NCI-H526 treated with DMSO at 0.1 percent for 48 hours (cell line): ENCODE data around the gene CACNA1F.

Experiments
- DNase-seq: peaks from one replicate; lab custom pipeline; 2025; lab: John Stamatoyannopoulos, UW

CACNA1F gene

DNA sequence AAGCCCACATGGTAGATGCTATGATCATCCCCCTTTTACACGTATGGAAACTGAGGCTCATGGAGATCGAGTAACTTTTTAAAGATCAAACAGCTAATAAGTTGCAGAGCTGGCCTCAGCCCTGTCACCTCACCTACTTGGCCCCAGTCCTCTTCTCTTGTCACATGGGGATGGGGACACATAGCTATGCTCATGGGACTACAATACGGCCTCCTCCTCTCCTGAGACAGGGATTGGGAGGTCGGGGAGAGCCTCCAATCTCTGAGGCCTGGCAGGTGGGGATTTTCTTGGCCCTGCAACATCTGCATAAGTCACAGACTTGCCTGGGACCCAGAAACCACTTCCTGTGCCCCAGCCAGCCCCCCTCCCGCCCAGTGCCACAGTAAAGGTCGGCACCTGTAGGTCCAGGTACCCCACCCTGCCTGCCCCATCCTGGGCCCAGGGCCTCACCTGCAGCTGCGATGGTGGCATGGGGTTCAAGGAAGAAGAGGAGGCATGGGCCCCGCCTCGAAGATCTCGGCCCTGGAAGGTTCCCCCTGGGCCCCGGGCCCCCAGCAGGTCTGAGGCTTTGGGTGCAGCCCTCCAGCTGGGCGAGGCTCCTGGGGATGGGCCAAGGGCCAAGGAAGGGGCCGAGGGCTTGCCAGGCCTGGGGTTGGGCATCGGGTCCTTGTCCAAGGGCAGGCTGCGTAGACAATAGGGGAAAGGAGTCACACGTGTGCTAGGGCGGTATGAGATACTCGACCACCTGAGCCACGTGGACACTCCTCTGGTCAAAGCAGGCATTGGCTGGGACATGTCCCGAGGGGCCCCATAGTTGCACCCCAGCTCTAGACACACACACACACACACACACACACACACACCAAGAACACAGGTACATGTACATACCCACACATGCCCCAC, 25.0 kb upstream of the CACNA1F start:
- no peak for DNase-seq

DNA sequence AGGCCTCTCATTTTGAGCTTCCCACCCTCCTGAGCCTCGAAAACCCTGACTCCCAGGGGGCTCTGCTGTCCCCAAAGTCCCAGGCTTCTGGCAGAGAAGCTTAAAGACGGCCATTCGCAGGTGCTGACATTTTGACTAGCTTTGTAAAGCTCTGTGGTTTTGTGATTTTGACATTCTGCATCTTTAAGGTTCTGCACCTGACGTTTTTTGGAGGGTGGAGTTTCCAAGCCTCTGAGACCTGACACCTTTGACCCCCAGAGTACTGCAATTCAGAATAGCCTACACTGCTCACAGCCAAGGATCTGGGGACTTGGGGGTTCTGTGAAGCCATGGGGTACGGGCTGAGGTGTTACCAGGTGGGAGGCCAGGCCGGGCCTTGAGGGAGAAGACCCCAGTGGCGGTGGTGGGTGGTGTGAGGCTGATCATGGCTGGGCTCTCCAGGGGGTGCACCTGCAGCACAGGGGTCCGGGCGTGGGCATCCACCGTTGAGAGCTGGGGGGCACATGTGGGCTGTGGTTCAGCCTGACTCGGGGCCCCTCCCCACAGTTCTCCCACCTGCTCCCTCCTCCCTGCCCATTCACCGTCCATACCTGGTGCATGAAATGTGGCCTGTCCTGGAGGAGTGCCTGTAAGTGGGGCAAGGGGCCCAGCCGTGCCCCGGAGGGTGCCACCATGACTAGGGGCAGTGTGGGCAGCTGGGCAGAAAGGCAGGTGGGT, 24.1 kb upstream of the CACNA1F start:
- DNase-seq: no peak

DNA sequence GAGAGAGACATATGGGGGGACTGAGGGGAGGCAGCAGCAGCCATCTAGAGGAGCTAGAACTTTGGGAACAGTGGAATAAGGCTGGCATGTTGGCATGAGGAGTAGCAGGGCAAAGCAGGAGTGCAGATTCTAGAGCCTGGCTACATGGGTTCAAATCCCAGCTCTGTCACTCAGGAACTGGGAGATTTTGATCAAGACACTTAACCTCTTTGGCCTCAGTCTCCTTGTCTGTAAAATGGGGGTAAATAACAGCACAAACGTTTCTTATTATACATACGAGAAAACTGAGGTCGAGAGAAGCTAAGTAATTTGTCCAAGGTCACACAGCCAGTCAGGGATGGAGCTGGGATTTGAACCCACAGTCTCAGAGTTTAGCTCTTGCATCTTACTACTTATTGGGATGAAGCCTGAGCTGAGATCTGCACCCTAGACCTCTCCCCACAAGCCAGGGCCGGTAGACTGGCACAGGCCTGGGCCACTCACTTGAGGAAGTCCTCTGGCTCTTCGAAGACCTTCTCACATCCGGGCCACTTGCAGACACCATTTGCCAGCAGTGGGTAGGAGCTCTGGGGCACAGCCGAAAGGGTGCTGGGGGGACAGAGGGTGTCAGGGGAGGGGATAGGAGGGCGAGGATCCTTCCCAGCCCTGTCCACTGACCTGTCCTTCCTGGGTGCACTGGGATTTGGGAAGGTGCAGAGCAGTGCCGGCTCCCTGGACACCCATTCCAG, 23.3 kb upstream of the CACNA1F start:
- DNase-seq: no peak

DNA sequence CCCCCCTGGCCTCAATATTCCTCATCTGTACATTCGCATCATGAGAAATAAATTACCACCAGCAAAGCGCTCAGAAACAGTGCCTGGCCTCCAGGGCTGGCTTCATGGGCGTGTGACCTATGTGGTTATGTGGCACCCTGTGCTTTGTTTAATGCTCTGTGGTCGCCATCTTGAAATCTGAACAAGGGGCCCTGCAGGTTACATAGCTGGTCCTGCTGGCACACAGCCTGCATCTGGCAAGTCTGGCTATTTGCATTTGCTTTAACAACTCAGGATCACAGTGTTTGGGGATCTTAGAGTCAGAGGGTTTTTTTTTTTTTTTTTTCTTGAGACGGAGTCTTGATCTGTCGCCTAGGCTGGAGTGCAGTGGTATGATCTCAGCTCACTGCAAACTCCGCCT, 21.5 kb upstream of the CACNA1F start:
- DNase-seq: no peak

DNA sequence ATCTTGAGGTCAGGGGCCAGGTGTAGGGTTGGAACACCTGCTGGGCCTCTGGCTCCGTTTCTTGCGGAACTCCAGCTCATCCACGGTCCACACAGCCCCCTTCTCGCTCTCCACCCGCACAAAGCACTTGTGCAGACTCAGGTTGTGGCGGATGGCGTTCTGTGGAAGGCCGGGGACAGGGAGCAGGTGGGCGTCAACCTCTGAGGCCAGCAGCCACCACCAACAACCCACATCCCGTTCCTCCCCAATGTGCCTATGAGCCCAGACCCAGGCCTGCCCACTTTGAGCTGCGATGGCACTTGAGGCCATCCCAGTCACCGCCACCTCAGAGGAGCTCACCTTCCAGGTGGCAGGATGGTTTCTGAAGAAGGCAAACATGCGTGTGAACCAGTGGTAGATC, 18.2 kb upstream of the CACNA1F start:
- no peak for DNase-seq

DNA sequence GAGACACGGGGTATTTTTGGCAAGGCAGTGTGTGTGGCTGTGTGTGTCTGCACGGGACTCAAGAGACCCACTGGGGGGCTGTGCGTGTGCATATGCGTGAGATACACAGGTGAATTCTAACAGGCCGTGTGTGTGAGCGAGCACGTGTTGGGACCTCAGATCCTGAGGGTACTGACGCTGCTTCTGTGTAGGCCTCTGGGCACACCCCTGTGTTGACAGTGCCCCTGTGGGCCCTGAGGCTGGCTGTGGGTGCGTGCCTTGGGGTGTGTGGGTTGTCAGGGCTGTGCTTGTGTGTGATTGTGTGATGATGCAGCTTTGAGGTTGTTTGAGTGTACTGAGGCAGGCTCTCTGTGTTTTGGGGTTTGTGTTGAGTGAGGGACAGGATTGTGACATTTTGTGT, 17.4 kb upstream of the CACNA1F start:
- DNase-seq: no peak

DNA sequence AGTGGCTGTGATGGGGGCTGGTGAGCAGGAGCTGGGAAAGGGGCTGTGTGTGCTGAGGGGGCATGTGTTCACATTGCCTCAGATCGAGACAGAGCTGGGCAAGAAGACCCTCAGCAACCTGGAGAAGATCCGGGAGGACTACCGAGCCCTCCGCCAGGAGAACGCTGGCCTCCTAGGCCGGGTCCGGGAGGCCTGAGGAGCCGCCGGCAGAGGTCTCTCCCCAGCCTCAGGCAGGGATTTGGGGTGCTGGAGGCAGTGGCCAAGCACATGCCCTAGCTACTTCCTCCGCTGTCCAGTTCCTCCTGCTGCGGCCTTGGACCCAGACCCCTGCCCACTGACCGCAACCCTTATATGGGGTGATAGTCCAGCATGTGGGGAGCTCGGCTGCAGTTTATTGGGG, 16.9 kb upstream of the CACNA1F start:
- DNase-seq: no peak

DNA sequence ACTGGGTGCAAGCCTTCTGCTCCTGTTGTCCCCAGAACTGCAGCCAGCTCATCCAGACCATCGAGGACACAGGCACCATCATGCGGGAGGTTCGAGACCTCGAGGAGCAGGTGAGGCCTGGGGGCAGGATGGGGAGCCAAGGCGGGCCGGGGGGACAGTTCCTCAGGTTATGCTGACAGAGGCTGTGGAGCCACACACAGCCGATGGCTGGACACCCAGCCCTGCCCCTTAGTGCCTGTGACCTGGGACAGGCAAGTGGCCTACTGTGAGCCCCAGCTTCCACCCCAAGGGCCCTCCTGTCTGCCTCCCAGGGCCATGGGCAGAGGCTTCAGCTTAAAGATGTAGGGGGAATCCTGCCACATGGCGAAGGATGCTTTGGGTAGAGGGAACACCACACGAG, 16.5 kb upstream of the CACNA1F start:
- no peak for DNase-seq

DNA sequence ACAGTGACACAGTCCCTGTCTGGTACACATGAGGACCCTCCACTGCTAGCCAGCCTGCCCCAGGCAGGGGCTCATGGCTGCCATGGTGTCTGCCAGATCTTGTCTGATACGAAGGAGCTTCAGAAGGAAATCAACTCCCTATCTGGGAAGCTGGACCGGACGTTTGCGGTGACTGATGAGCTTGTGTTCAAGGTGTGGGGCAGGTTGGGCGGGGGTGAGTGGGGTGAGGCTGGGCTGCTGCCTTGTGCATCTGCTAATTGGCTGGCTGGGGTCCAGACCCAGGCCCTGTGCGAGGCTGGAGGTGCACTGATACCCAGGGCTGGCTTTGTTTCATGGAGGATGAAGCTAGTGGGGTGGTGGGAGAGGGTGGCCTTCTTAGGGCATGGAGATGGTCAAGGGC, 15.9 kb upstream of the CACNA1F start:
- no peak for DNase-seq

DNA sequence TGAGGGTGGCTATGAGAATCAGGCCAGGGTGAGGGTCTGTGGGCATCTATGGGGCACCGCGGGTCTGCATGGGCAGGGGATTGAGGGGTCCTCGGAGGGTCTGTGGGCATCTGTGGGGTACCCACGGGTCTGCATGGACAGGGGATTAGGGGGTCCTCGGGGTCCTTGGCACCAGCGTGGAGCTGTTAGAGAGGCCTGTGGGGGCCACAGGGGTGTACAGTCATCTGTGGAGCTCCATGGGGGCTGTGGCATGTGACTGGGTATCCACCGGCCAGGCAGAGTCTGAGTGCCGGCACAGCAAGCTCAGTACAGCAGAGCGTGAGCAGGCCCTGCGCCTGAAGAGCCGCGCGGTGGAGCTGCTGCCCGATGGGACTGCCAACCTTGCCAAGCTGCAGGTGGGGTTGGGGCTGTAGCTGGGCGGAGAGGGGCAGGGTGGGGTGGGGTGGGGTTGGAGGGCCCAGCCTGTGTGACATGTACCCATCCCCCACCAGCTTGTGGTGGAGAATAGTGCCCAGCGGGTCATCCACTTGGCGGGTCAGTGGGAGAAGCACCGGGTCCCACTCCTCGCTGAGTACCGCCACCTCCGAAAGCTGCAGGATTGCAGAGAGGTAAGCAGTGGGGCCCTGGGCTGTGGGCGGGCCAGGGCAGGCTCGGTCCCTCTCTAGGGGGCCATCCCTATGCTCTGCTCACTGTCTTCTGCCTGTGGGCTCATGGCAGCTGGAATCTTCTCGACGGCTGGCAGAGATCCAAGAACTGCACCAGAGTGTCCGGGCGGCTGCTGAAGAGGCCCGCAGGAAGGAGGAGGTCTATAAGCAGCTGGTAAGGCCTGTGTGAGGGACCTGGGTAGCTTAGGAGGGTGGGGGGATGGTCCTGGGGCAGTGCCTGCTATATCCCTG, 15.0 kb upstream of the CACNA1F start:
- DNase-seq: no peak

DNA sequence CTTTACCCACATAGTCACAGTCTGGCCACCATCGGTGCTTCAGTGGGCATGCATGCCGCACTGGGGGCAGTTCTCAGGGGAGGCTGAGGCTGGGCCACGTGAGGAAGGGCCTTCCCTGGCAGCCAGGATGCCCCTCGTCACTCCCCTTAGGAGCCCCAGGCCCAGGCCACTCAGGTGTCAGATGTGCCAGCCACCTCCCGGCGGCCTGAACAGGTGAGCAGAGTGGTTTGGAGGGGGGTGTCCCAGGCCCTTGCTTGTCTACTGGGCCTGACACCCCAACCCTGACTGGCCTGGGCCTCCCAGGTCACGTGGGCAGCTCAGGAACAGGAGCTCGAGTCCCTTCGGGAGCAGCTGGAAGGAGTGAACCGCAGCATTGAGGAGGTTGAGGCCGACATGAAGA, 14.2 kb upstream of the CACNA1F start:
- no peak for DNase-seq

DNA sequence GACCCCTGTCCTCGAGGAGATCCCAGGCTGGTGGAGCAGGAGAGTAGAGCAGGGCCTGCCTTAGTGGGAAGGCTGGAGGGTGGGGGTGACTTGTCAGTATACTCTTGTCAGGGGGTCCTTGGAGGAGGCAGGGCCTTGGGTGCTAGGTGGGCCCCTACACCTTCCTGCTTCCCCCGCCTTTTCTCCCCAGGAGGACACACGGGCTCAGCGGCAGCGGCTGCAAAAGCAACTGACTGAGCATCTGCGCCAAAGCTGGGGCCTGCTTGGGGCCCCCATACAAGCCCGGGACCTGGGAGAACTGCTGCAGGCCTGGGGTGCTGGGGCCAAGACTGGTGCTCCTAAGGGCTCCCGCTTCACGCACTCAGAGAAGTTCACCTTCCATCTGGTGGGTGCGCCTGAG, 13.4 kb upstream of the CACNA1F start:
- DNase-seq: no peak

DNA sequence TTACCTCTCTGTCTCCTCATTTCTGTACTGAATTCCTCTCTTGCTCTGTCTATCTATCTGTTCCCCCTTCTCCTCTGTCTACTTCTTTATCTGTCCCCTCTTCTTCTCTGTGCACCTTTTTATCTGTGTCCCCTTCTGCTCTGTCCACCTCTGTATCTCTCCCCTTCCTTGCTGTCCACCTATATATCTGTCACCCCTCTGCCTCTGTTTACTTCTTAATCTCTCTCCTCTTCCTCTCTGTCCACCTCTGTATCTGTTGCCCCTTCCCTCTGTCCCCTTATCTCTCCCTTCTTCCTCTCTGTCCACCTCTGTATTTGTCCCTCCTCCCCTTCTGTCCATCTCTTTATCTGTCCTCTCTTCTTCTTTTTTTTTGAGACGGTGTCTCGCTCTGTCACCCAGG, 11.1 kb upstream of the CACNA1F start:
- no peak for DNase-seq

DNA sequence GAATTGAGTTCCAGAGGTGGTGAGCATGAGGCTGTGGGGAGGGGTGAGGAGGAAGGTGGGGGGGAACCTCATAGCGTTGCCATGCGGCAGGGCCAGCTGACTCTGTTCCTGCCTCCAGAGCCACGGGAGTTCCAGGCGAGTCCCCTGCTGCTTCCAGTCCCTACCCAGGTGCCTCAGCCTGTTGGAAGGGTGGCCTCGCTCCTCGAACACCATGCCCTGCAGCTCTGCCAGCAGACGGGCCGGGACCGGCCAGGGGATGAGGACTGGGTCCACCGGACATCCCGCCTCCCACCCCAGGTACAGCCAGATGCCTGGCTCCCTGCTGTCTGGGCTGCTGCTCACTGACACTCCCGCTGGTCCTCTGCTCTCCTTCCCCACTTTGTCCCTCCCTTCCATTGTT, 10.0 kb upstream of the CACNA1F start:
- no peak for DNase-seq

DNA sequence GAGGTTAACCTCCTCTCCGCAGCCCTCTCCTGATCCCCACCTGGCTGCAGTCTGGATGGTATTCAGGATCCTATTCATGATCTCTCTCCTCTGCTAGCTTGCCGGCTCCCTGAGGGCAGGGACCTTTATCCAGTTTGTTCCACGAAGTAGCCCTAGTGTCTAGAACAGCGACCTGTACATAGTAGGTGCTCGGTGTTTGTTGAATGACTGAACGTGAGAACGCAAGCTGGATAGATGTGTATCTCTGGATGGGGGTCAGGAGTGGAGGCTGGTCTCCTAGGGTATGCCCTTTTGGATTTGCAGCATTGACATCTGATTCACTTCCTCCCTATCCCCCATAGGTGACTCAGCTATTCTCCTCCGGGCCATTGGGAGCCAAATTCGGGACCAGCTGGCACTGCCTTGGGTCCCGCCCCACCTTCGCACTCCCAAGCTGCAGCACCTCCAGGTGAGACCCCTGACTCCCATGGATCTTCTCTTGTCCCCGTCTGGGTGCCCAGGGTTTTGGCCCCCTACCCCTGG, 9.5 kb upstream of the CACNA1F start:
- no peak for DNase-seq

DNA sequence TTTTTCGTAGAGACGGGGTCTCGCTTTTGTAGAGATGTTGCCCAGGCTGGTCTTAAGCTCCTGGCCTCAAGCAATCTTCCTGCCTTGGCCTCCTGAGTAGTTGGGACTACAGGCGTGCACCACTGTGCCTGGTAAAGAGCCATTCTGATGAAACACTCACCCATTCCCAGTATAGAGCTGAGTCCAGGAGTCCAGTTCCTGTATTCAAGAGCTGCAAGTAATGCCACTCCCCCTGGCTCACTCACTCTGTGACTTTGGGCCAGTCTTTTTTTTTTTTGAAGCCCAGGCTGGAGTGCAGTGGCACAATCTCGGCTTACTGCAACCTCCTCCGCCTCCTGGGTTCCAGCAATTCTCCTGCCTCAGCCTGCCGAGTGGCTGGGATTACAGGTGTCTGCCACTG, 5.6 kb upstream of the CACNA1F start:
- no peak for DNase-seq

DNA sequence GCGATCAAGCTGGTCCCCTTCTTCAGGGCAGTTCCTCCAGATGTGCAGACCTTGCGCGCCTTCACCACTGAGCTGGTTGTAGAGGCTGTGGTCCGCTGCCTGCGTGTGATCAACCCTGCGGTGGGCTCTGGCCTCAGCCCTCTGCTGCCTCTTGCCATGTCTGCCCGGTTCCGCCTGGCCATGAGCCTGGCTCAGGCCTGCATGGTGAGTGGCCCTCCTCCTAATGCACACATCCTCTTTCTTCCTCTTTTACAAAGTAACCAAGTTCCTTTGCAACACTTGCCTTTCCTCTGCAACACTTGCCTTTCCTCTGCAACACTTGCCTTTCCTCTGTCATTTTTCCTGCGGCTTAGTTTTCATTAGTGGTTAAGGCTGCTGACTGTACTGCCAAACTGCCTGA, 3.9 kb upstream of the CACNA1F start:
- no peak for DNase-seq

DNA sequence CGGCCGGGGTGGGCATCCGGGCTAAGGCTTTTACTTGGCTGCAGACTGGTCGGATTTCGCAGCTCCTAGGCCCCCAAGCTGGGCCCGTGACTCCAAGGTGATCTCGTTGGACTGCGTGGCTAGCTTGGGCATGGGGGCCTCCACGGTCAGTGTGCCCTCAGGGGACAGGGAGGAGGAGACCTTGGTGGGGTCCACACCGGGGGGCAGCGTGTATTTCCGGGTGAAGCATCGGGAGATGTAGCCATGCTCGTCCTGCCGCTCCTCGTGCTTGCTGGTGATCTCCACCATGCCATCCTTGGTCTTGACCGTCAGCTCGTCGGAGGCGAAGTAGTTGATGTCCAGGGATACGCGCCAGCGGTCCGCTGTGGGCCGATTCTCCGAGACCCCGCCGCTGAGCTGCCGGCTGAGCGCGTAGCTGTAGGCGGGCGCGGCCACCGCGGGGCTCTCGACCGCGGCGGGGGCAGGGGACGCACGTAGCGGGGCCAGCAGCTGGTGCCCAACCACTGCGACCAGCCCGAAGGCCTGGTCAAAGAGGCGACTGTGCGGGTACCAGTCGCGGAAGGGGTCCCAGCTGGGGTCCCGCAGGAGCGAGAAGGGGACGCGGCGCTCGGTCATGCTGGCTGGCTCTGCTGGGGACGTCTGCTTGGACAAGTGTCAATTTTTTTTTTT, 881 bp upstream of the CACNA1F start:
- DNase-seq: no peak

DNA sequence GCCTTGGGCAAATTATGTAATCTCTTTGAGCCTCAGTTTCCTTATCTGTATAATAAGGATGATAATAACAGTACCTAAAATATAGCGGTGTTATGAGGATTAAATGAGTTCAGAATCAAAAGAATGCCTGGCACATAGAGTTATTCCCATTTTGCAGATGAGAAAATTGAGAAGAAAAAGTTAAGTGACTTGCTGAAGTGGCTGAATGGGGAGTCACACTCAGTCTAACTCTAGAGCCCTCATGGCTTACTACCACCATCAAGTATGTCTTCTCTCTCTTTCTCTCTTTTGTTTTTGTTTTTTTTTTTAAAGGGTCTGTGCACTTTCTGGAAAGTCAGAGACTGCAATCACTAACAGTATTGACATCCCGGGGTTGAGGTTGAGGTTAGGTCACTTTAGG, 615 bp downstream of the CACNA1F start:
- no peak for DNase-seq

DNA sequence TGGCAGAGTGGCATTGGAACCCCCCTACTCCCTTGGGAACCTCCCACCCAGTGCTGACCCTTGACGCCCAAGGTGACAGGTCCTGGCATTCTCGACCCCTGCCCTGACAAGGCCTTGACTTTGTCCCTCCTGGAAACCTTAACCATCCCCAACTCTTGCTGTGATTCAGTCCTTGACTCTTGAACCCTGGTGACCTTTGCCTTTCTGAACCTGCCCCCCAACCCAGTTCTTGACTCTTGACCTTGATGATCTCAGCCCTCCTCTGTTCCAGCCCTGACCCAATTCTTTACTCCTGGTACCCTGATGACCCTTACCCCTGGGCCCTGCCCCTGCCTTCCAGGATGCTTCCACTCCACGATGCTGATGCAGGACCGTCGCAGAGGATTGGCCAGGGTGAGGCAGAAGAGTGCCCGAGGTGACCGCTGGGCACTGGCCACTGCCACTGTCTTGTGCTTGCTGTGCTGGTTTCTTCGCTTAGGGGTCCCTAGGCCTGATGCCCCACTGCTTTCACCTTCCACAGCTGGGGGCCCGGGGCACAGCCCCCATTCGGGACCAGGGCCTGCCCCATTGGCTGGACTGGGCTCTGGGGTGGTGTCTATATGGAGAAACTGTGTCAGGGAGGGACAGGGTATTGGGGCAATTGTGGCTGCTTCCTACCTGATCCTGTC, 1.7 kb downstream of the CACNA1F start:
- no peak for DNase-seq
